A673 (cell line): Measurements from ENCODE around the gene ANKS1B.

Source experiments
- EZH2 ChIP-seq: fragments of 200-600 bp; sonication (generic); IDR thresholded peaks from 2 replicates; pipeline ENCODE4 v1.6.1; 2017; ENCODE audit warnings: borderline replicate concordance, low read depth, mild to moderate bottlenecking, mixed read lengths, antibody characterized with exemption, low read length; ENCODE audit not compliant: poor library complexity, severe bottlenecking
- TF ChIP-seq, protein P1 (sequence below): fragments of 300-800, 200-600 bp; sonication (generic); conservative IDR thresholded peaks from 2 replicates; pipeline ENCODE4 v1.5.1; 2017; ENCODE audit warnings: low read depth, mild to moderate bottlenecking, antibody characterized with exemption, low read length, moderate library complexity, mixed read lengths

DNA sequence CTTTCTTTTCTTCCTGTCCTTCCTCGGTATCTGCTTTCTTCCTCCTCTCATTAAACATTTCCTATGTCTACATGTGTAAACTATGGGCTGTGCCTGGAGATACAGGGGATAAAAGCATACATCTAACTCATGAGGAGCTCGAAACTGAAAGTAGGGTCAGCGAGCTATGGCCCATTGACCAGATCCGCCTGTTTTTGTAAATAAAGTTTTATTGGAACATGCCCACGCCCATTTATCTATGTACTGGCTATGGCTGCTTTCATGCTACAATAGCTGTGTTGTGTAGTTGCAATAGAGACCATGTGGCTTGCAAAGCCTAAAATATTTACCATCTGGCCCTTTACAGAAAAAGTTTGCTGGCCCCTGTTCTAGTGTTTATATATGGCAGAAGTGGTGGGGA is 838.0 kb downstream of the ANKS1B start:
- TF ChIP-seq, protein P1, sequence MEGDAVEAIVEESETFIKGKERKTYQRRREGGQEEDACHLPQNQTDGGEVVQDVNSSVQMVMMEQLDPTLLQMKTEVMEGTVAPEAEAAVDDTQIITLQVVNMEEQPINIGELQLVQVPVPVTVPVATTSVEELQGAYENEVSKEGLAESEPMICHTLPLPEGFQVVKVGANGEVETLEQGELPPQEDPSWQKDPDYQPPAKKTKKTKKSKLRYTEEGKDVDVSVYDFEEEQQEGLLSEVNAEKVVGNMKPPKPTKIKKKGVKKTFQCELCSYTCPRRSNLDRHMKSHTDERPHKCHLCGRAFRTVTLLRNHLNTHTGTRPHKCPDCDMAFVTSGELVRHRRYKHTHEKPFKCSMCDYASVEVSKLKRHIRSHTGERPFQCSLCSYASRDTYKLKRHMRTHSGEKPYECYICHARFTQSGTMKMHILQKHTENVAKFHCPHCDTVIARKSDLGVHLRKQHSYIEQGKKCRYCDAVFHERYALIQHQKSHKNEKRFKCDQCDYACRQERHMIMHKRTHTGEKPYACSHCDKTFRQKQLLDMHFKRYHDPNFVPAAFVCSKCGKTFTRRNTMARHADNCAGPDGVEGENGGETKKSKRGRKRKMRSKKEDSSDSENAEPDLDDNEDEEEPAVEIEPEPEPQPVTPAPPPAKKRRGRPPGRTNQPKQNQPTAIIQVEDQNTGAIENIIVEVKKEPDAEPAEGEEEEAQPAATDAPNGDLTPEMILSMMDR = no peak
- no peak for TF ChIP-seq EZH2
